ENCODE data around the gene ALX4.
A peak's percentile ranks its signal among the peaks of the same experiment; 100 is the strongest.

ALX4 gene

DNA sequence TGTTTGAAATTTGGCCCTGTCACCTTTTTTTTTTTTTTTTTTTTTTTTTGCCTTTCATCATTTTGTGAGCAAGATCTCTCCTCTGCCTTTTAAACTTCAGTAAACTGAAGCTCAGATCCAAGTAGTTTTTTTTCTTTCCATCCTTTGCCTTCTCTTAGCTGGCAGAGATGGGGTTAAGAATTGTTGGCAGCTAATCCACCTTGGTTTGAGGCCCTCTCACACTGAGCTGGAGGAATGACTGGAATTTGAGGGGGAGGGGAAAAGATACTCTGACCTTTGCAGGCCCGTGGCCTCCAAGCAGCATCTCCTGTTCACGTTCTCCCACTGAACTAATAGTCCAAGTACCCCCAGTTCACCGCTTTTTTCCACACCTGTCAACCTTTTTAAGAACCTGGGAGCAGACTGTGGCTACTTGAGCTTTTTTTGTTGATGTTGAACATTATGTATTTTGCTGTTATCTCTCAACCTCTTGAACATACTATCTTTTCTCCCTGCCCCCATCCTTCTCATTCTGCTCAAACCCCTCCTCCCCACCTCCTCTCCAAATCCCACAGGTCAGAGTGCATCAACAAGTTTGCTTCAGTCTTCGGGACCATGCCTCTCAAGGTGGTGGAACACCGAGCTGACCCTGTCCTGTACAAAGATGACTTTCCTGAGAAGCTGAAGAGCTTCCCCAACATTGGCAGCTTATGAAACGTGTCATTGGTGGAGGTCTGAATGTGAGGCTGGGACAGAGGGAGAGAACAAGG lies 66.2 kb downstream of the ALX4 start:
- H3K27me3 ChIP-seq (ENCODE audit: control insufficient read depth, insufficient read depth, low read length), result no peaks in the 10 kb centered on the region
- H3K27ac ChIP-seq (ENCODE audit: low read length), result peak overlapping the region; percentile 77
- peak overlapping the region; percentile 9 for H3K9ac ChIP-seq (ENCODE audit: low read length)
- H3K4me3 ChIP-seq (ENCODE audit: low read length), result peak overlapping the region; percentile 52
- H3K36me3 ChIP-seq (ENCODE audit: control insufficient read depth, low read depth, low read length), result no peaks in the 10 kb centered on the region
- peaks cover 26% of the 10 kb centered on the region for H3K4me1 ChIP-seq (ENCODE audit: control insufficient read depth, low read depth, low read length)
- no peaks in the 10 kb centered on the region for H3K9me3 ChIP-seq (ENCODE audit: control insufficient read depth, low read depth, low read length)

DNA sequence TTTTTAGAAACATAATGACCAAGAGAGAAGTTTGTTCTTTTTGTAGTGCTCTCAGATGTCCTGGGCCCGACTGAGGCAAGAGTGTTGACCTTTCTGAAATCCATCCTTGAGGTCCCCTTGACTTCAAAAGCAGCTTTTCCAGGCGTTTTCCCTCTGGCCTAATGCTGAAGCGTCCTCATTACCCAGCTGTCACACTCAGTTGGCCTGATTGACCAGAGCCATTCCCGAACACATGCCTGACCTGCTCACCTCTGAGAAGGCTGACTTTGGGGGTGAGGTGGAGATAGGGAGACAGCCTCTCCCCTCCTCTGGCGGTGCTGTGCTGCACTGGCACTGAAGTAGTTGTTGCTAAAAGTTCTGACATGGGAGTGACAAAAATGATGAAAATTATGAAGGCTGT lies 66.9 kb downstream of the ALX4 start:
- no peaks in the 10 kb centered on the region for H3K36me3 ChIP-seq (ENCODE audit: control insufficient read depth, low read depth, low read length)
- H3K9ac ChIP-seq (ENCODE audit: low read length), result peak overlapping the region; percentile 9
- H3K4me1 ChIP-seq (ENCODE audit: control insufficient read depth, low read depth, low read length), result peaks cover 26% of the 10 kb centered on the region
- H3K9me3 ChIP-seq (ENCODE audit: control insufficient read depth, low read depth, low read length), result no peaks in the 10 kb centered on the region
- H3K4me3 ChIP-seq (ENCODE audit: low read length), result no peak overlapping the region
- no peaks in the 10 kb centered on the region for H3K27me3 ChIP-seq (ENCODE audit: control insufficient read depth, insufficient read depth, low read length)
- peak overlapping the region; percentile 15 for H3K27ac ChIP-seq (ENCODE audit: low read length)

DNA sequence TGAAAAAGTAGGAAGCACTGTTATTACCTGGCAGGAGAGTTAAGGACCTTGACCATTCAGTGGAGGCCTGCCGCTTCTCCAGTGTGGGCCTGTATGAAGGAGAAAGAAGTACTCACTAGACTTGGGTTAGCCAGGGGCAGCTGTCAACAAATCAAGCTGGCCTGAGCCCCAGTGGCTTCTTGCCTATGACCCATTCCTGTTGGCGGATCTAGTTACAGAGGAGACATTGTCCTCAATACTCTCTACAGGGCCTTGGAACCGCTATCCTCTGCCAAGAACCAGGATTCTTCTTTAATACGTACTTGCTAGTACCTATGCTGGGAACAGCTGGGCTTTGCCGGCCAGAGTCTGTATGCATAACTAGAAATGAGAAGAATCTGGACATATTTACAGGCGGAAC lies 68.1 kb downstream of the ALX4 start:
- H3K27me3 ChIP-seq (ENCODE audit: control insufficient read depth, insufficient read depth, low read length), result no peaks in the 10 kb centered on the region
- no peak overlapping the region for H3K9ac ChIP-seq (ENCODE audit: low read length)
- H3K4me3 ChIP-seq (ENCODE audit: low read length), result no peak overlapping the region
- H3K4me1 ChIP-seq (ENCODE audit: control insufficient read depth, low read depth, low read length), result peaks cover 26% of the 10 kb centered on the region
- H3K27ac ChIP-seq (ENCODE audit: low read length), result no peak overlapping the region
- H3K36me3 ChIP-seq (ENCODE audit: control insufficient read depth, low read depth, low read length), result no peaks in the 10 kb centered on the region
- H3K9me3 ChIP-seq (ENCODE audit: control insufficient read depth, low read depth, low read length), result no peaks in the 10 kb centered on the region

DNA sequence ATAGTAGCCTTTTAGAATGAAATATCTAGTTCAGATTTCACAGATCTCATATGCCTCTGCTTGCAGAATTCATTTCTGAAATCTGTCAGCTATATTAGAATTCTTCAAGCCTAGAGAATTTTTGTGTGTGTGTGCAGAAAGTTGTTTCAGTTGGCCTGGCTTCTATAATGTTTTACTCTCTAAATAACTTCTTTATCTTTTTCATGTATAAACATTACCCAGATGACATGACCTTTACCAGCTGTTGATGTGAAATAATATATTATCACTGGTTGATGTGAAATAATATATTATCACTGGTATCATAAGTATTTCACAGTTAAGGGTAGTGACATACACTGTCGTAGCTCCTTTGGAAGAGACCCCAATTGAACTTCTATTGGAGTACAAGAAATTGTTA lies 72.8 kb downstream of the ALX4 start:
- Histone ChIP-seq H3K27ac (ENCODE audit: low read length) (no peak overlapping the region), H3K4me1 (ENCODE audit: control insufficient read depth, low read depth, low read length) (peaks cover under 1% of the 10 kb centered on the region), H3K36me3 (ENCODE audit: control insufficient read depth, low read depth, low read length) (no peaks in the 10 kb centered on the region), H3K9me3 (ENCODE audit: control insufficient read depth, low read depth, low read length) (no peaks in the 10 kb centered on the region), H3K27me3 (ENCODE audit: control insufficient read depth, insufficient read depth, low read length) (no peaks in the 10 kb centered on the region), H3K9ac (ENCODE audit: low read length) (no peak overlapping the region), H3K4me3 (ENCODE audit: low read length) (no peak overlapping the region)

DNA sequence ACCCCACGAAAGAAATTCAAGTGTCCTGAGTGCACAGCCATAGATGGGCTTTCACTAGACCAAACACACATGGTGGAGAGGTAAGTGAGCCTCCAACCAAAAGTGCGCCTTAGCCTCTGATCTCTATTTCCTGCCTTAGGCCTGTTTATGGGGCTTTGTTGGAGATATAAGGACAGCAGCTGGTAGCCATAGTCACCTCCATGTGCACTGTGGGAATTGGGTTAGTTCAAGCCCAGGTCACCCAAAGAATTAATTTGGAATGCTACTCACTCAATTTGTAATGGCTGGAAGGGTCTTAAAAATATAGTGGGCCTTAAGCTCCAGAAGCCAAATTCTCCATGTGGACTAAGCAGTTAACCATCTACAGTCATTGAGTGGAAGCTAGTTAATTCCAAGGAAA lies 73.6 kb downstream of the ALX4 start:
- Histone ChIP-seq H3K27ac (ENCODE audit: low read length) (no peak overlapping the region), H3K9ac (ENCODE audit: low read length) (no peak overlapping the region), H3K4me3 (ENCODE audit: low read length) (no peak overlapping the region), H3K27me3 (ENCODE audit: control insufficient read depth, insufficient read depth, low read length) (no peaks in the 10 kb centered on the region), H3K4me1 (ENCODE audit: control insufficient read depth, low read depth, low read length) (no peaks in the 10 kb centered on the region), H3K36me3 (ENCODE audit: control insufficient read depth, low read depth, low read length) (no peaks in the 10 kb centered on the region), H3K9me3 (ENCODE audit: control insufficient read depth, low read depth, low read length) (no peaks in the 10 kb centered on the region)

DNA sequence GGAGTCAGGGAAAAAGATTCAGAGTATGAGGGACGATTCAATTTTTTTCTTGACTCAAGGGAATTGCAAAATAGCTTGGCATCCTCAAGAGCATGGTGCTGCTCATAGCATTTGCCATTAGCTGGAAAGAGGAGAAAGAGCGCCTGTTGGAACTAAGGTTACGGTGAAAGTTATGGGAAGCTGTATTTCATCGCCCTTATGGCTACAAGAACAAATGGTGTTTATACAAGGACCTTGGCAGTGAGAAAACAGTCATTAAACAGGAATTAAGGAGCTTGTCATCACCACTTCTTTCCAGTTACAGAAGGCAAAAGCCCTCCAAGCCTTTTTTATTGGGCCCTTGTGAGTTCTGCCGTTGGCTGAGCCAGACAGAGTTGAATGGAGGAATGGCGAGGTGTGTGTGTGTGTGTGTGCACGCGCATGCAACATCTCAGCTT lies 74.2 kb downstream of the ALX4 start:
- Histone ChIP-seq H3K9me3 (ENCODE audit: control insufficient read depth, low read depth, low read length) (no peaks in the 10 kb centered on the region), H3K27ac (ENCODE audit: low read length) (no peak overlapping the region), H3K36me3 (ENCODE audit: control insufficient read depth, low read depth, low read length) (no peaks in the 10 kb centered on the region), H3K4me3 (ENCODE audit: low read length) (no peak overlapping the region), H3K27me3 (ENCODE audit: control insufficient read depth, insufficient read depth, low read length) (no peaks in the 10 kb centered on the region), H3K4me1 (ENCODE audit: control insufficient read depth, low read depth, low read length) (no peaks in the 10 kb centered on the region), H3K9ac (ENCODE audit: low read length) (no peak overlapping the region)

DNA sequence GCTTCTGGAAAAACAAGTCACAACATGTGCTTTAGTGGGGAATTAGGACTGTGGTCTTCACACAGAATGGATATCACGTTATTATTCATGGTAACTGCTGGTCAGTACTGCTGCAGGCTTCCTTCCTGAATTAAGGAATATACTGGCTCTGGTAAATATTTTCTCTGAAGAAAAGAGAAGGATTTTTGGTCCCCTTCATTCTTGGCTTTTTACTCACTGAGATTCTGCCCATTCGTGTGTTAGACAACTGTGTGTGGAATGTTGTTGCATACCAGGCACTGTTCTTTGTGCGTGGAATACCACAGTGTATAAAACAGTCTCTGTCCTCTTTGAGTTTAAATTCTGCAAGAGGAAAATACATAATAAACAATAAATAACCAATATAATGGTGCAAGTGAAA lies 80.3 kb downstream of the ALX4 start:
- Histone ChIP-seq H3K4me3 (ENCODE audit: low read length) (no peak overlapping the region), H3K4me1 (ENCODE audit: control insufficient read depth, low read depth, low read length) (no peaks in the 10 kb centered on the region), H3K27ac (ENCODE audit: low read length) (no peak overlapping the region), H3K9me3 (ENCODE audit: control insufficient read depth, low read depth, low read length) (no peaks in the 10 kb centered on the region), H3K36me3 (ENCODE audit: control insufficient read depth, low read depth, low read length) (no peaks in the 10 kb centered on the region), H3K9ac (ENCODE audit: low read length) (no peak overlapping the region), H3K27me3 (ENCODE audit: control insufficient read depth, insufficient read depth, low read length) (no peaks in the 10 kb centered on the region)

DNA sequence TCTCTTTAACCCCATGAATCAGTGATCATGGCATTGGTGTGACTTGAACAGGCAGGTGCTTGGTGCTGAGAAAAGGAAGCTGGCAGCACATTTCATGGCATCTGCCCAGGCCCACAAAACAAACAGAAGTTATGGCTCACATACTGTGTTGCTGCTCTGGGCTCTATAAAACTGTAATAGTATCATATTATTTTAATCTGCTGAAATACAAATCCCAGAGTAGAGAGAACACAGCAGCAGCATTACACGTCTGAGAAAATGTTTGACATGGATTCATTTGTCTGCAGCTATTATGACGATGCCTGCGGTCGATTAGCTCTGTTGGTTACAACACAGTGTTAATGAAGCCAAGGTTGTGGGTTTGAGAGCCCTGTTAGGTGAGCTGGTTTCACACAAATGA lies 80.8 kb downstream of the ALX4 start:
- Histone ChIP-seq H3K9ac (ENCODE audit: low read length) (no peak overlapping the region), H3K27ac (ENCODE audit: low read length) (no peak overlapping the region), H3K4me1 (ENCODE audit: control insufficient read depth, low read depth, low read length) (no peaks in the 10 kb centered on the region), H3K27me3 (ENCODE audit: control insufficient read depth, insufficient read depth, low read length) (no peaks in the 10 kb centered on the region), H3K36me3 (ENCODE audit: control insufficient read depth, low read depth, low read length) (no peaks in the 10 kb centered on the region), H3K4me3 (ENCODE audit: low read length) (no peak overlapping the region), H3K9me3 (ENCODE audit: control insufficient read depth, low read depth, low read length) (no peaks in the 10 kb centered on the region)

DNA sequence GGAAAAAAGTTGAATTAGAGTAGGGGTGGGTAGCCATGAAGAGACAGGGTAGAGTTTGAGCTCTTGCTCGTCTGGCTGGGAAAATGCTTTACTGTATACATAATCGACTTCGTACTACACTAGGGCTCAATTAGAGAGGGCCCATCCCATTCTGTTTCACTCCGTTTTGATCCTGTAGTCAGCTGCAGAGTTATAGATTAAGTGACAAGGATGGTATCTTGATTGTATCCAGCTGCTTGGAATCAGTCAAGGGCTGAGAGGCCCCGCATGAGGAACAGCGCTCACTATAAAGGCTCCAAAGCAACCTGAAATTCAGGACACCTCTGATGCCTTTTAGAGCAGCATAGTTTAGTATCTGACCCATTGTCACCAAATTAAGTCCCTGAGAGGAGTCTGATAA lies 81.6 kb downstream of the ALX4 start:
- no peaks in the 10 kb centered on the region for H3K9me3 ChIP-seq (ENCODE audit: control insufficient read depth, low read depth, low read length)
- H3K27ac ChIP-seq (ENCODE audit: low read length), result no peak overlapping the region
- H3K9ac ChIP-seq (ENCODE audit: low read length), result no peak overlapping the region
- no peak overlapping the region for H3K4me3 ChIP-seq (ENCODE audit: low read length)
- no peaks in the 10 kb centered on the region for H3K4me1 ChIP-seq (ENCODE audit: control insufficient read depth, low read depth, low read length)
- no peaks in the 10 kb centered on the region for H3K36me3 ChIP-seq (ENCODE audit: control insufficient read depth, low read depth, low read length)
- H3K27me3 ChIP-seq (ENCODE audit: control insufficient read depth, insufficient read depth, low read length), result no peaks in the 10 kb centered on the region

DNA sequence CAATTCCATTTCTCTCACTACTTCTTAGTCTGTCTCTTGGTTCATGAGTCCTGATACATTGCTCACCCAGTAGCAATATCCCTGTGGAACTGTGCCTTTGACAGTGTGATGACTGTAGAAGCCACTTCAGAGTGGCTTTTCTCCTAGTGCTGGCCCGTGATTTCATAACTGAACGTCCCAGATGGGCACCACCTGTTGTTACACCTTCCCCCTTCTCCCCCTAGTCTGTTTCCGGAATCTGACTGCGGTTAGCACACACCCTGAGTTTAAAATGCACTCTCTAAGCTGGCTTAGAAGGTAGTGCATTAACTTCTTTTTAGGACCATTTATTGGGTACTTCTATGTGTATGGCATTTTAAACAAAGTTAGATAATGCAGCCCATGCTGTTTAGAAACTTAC lies 83.0 kb downstream of the ALX4 start:
- Histone ChIP-seq H3K27me3 (ENCODE audit: control insufficient read depth, insufficient read depth, low read length) (no peaks in the 10 kb centered on the region), H3K36me3 (ENCODE audit: control insufficient read depth, low read depth, low read length) (no peaks in the 10 kb centered on the region), H3K9ac (ENCODE audit: low read length) (no peak overlapping the region), H3K4me1 (ENCODE audit: control insufficient read depth, low read depth, low read length) (no peaks in the 10 kb centered on the region), H3K27ac (ENCODE audit: low read length) (no peak overlapping the region), H3K9me3 (ENCODE audit: control insufficient read depth, low read depth, low read length) (no peaks in the 10 kb centered on the region), H3K4me3 (ENCODE audit: low read length) (no peak overlapping the region)

DNA sequence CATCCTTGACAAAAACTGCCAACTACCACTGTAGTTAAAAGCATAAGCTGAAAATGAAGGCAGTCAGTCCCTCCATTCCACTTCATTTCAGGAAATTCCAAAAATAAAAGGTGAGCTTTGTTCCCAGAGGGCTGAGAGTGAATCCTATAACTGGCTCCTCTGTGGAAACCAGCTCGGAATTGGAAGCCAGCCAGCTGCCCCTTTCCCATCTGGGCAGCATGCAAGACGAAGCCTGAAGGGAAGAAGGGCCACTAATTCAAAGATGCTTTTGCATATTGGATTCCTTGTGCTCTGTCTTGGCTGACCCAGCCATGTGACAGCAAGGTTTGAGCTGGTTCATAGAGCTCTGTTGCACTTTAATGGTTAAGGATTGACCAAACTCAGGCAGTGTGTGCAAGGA lies 83.4 kb downstream of the ALX4 start:
- H3K9me3 ChIP-seq (ENCODE audit: control insufficient read depth, low read depth, low read length), result no peaks in the 10 kb centered on the region
- no peak overlapping the region for H3K4me3 ChIP-seq (ENCODE audit: low read length)
- H3K36me3 ChIP-seq (ENCODE audit: control insufficient read depth, low read depth, low read length), result no peaks in the 10 kb centered on the region
- H3K4me1 ChIP-seq (ENCODE audit: control insufficient read depth, low read depth, low read length), result no peaks in the 10 kb centered on the region
- no peak overlapping the region for H3K9ac ChIP-seq (ENCODE audit: low read length)
- no peaks in the 10 kb centered on the region for H3K27me3 ChIP-seq (ENCODE audit: control insufficient read depth, insufficient read depth, low read length)
- no peak overlapping the region for H3K27ac ChIP-seq (ENCODE audit: low read length)

DNA sequence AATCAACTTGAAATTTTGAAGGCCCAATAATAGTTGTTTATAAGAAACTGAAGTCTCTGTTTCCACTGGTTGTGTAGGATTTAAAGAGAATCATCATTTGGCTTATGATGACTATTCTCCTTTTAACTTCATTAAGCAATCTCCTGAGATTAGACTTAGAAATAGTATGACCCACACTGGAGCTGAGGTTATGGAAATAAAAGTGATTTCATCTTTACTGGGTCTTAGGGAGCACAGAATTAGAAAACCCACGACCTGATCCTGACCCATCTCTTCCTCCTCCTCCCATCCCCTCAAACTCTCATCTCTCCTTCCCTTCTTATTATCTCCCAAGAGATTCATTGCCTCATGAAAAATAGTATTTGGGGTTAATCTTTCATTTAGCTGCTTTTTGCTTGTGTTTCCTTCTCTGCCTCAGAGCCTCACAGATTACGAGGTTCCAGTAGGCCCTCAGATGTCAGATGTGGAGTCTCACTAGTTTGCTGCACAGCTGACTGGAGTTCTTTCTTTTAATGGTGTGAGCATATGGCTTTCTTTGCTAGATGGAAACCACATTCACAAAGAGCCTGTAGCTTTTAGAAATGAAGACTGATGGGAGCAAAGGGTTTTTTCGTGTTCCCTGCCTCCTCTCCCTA lies 85.0 kb downstream of the ALX4 start:
- Histone ChIP-seq H3K4me1 (ENCODE audit: control insufficient read depth, low read depth, low read length) (no peaks in the 10 kb centered on the region), H3K9me3 (ENCODE audit: control insufficient read depth, low read depth, low read length) (no peaks in the 10 kb centered on the region), H3K9ac (ENCODE audit: low read length) (no peak overlapping the region), H3K27me3 (ENCODE audit: control insufficient read depth, insufficient read depth, low read length) (no peaks in the 10 kb centered on the region), H3K36me3 (ENCODE audit: control insufficient read depth, low read depth, low read length) (no peaks in the 10 kb centered on the region), H3K27ac (ENCODE audit: low read length) (no peak overlapping the region), H3K4me3 (ENCODE audit: low read length) (no peak overlapping the region)

Measured in iPS-18a (cell line).